A172 (cell line): ENCODE results near the gene HSPH1. TPM values are rescaled to one million over a fixed set of nuclear protein-coding genes. Genes with fewer than 3 reads are reported as not detected.
"Not testable (repeated sequence)": the region's sequence is repeated elsewhere in the genome, so short reads cannot be mapped to it uniquely, and the experiment has no call there.

Experiments
- DNase-seq: peaks from one replicate; pipeline ENCODE4 v3.0.0-alpha.2; 2015; ENCODE audit warnings: low spot score
- total RNA-seq: library from RNA; depleted of rRNA; stranded (reverse); fragments of >200 nt; shearing (Covaris generic); gene quantifications from 2 replicates; pipeline ENCODE4 v1.2.3, GENCODE V29; 2014

Gene HSPH1
- total RNA-seq, 1 experiment from 2014 or later, result 129 TPM

- no peak for DNase-seq
Measured at GRCh38 chr13:31131470-31131961, 30.2 kb downstream of the HSPH1 start.

GRCh38 chr13:31129419-31129818 lies 32.3 kb downstream of the HSPH1 start:
- DNase-seq, result no peak

DNA sequence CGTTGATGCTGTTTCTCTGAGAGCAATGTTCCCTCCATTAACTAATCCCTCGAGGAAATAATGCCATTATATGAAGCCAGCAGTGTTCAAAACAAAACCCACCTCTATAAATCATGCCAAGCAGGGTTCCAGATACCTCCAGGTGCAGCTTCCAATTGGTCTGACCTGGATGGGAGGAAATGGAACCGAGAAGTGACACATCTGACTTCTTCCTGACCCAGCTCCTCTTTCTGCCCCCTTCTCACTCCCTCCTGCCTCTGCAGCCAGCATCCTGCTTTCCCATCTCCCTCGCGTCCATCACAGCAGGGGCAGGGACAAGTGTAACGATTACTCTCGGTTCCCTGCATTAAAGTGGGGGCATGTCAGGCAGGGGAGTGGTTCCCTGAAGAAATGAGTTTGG lies 37.5 kb downstream of the HSPH1 start:
- no peak for DNase-seq

GRCh38 chr13:31122544-31123260 lies 39.0 kb downstream of the HSPH1 start:
- no peak for DNase-seq

GRCh38 chr13:31122143-31122542 lies 39.6 kb downstream of the HSPH1 start:
- DNase-seq, result no peak

DNA sequence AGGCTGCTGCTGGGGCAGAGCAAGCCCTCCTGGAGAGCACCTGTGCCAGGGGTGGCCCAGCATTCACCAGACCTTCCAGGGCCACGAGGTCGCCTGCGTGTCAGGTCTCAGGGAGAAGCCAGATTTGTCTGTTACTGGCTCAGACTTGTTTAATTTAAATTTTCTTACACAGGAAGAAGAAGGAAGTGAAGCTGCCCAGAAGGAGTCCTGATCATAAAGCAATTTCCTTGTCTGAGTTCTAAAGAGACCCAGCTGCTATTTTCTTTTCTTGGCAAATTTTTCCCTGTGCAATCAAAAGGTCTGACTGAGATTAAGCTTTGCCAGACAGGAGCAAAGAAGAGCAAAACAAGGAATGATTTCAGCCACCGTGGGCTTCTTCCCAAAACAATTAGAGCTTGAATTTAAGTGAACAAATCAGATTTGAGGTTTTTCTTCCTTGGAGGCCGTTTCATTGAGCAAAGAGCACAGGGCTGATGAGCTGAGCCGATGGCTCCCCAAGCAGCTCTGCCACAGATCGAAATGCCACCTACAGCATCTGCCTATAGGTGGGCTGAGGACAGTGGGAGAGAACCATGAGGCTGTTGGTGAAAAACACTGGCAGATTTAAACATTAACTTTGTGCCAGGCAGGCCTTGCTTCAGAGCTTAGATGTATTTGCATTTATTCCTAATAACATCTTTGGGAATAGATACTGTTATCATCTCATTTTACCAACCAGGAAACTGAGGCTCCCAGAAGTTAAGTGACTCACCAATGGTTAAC lies 40.1 kb downstream of the HSPH1 start:
- DNase-seq, result no peak

GRCh38 chr13:31119966-31120700 lies 41.6 kb downstream of the HSPH1 start:
- DNase-seq, result no peak

- DNase-seq, result no peak
Measured at GRCh38 chr13:31119526-31119925, 42.2 kb downstream of the HSPH1 start.

DNA sequence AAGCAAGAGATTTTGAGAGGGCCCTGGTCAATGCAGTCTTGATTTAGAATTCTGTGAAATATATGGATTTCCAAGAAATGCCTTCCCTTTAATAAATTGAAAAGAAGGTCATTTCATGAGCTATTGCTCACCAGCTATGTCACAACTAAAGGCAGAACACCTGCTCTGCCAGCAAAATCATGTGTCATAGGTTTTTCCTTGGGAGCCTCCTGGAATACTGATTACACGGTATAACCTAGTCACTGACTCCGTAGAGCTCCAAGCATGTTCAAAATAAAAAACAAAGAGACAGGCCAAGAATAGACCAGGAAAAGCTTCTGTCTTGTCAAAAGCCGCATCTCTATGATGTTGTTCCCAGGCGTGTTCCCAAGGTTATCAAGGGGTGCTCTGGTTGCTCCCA lies 45.5 kb downstream of the HSPH1 start:
- DNase-seq, result no peak

GRCh38 chr13:31115616-31116015 lies 46.1 kb downstream of the HSPH1 start:
- DNase-seq, result no peak

DNA sequence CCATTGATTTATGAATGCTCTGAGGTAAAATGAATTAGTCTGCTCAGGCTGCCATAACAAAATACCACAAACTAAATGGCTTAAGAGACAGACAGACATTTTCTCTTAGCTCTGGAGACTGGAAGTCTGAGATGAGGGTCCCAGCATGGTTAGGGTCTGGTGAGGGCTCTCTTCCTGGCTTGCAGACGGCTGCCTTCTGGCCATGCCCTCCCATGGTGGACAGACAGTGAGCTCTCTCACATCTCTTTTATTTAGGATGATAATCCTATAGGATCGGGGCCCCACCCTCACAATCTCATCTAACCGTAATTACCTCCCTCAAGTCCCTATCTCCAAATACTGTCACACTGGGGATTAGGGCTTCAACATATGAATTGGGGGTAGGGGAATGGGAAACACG lies 47.1 kb downstream of the HSPH1 start:
- DNase-seq, result no peak

DNA sequence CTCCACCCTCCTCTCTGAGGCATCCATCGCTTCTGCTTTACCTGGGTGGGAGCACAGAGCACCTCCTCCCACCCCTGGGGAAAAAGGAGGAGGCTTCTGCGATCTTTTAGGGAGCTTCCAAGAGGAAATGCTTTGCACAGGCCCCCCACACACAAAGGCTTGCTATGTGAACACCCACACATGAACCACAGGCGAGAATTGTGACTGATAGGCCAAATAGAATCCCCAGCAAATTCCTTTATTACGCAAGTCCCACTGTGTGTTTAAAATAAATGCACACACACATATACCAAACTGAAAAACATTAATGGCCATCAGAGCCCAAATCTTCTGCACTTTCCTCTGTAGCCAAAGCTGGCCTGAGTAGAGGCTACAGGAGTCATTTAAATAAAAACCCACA lies 50.6 kb downstream of the HSPH1 start:
- DNase-seq, result no peak

- no peak for DNase-seq
Measured at GRCh38 chr13:31110617-31111016, 51.1 kb downstream of the HSPH1 start.

GRCh38 chr13:31110169-31110568 lies 51.5 kb downstream of the HSPH1 start:
- no peak for DNase-seq

DNA sequence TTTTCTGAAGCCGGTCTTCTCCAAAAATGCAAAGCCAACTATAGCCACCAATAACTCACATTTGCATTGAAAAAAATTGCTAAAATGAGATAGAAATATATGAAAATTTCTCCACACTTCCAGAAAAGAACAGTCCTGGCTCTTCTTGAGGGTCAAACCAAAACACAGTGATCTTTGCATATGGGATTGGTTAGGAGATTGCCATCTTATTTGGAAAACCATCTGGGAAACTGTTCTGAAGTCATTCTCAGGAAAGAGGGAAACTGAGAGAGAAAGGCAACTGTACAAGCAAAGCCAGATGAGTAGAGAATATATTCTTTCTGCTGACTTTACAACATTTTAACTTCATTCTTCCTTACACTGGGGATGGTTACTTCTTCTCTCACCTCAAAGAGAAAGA lies 54.6 kb downstream of the HSPH1 start:
- DNase-seq, result no peak

DNA sequence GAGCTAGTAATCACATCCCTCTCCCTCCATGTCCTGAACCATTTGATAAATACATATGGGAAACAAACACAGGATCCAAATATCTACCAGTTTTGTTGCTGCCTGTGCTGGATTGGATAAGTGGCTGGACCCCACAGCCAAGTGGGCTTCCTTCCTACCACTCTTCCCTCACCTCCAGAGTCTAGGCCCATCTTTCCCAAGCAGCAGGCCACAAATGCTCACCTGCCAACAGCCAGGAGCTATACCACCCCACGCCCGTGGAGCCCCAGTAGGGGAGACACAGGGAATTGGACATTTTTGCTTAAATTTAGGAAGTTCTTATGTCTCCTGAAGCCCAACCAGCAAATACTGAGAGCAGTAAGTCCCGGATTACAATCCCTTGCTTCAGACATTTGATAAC lies 55.8 kb downstream of the HSPH1 start:
- no peak for DNase-seq

- DNase-seq, result no peak
Measured at GRCh38 chr13:31105020-31105795, 56.5 kb downstream of the HSPH1 start.

DNA sequence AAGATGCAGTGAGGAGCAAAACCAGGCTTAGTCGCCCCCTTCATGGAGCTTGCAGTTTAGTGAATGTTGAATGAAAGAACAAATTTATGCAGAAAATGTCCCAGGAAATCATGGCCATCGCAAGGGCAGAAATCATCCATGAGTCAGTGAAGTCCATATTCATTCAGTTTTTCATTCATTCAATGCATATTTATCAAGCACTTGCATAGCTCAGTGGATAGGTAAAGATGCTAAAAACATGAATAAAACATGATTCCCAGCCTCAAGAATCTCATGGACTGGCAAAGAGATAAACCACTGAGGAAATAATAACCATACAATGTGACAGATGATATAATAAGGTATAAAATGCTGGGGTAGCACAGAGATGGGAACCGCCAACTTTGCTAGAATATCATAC lies 58.8 kb downstream of the HSPH1 start:
- DNase-seq, result no peak

DNA sequence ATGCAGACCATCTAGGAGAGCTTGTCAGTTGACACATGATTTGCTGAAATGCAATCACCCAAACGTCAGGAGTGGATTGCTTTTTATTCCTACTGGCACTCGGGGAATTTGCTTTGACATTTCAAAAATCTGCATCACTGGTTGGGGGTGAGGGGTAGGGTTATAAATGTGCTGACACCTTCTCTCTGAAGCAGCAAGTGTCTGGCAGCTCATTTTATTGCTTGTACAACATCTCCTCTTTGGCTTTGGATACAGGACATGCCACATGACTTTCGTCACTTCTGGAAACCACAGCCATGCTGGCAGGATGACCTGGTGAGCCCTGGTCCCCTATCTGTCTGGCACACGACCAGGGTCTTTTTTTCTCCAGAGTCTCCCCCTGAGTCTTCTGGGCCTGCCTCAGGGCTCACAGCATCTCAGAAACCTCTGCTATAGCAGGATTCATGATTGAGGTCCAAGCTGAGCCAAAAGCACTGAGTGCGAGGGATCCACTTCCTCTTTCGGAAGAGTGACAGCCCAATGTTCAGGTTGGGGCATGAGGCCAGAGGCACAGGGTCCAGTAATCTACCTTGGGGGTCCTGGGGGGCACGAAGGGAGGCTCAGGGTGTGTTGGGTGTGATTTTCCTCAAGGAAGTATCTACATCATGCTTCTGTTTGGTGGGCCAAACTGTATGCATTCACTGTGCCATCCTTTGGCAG lies 60.1 kb downstream of the HSPH1 start:
- DNase-seq, result no peak

DNA sequence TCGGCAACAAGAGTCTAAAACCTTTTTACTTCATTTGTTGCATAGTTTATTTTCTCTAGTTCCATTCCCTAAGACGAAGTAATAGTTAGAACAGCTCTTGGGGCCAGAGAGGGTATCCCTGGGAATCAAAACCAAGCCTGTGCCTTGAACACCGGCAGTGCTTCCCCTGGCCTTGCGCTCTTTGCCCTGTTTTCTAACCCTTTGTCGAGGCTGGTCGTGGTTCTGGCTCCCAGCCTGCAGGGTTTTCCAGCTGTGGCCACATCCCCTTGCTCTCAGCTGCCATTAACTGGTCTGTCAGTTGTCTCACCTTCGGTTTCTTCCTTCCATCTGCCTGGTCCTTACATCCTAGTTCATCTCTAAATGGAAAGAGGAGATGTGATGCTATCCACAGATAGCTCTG lies 61.0 kb downstream of the HSPH1 start:
- DNase-seq, result no peak

DNA sequence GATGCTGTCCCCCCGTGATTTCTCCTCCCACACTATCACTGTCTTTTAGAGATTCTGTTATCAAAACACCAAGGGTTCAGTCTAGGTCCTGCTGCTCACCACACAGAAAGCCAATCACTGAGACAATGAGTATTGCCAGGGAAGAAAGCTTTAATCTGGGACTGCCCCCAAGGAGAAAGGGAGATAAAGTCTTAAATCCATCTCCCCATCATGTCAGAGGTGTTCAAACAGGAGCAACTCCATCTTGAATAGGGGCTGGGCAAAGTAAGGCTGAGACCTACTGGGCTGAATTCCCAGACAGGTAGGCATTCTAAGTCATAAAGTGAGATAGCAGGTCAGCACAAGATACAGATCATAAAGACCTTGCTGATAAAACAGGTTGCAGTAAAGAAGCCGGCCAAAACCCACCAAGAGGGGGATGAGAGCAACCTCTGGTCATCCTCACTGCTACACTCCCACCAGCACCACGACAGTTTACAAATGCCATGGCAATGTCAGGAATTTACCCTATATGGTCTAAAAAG lies 63.7 kb downstream of the HSPH1 start:
- not testable (repeated sequence) for DNase-seq
